ENCODE data around the gene ZNF611.
"Not testable (repeated sequence)": the region's sequence is repeated elsewhere in the genome, so short reads cannot be mapped to it uniquely, and the experiment has no call there.

ZNF611 gene

GRCh38 chr19:52715902-52716301 lies 18.9 kb downstream of the ZNF611 start:
- peak overlapping the region; percentile 43 for H3K4me3 ChIP-seq (ENCODE audit: low read depth, low read length)
- H3K27me3 ChIP-seq (ENCODE audit: control insufficient read depth, insufficient read depth, low read length): not testable (repeated sequence)
- peaks cover 34% of the 10 kb centered on the region for H3K9me3 ChIP-seq (ENCODE audit: control insufficient read depth, insufficient read depth, low read depth, low read length)
- peak overlapping the region; percentile 79 for H3K9ac ChIP-seq (ENCODE audit: low read length)
- peaks cover 61% of the 10 kb centered on the region for H3K36me3 ChIP-seq (ENCODE audit: control insufficient read depth, insufficient read depth, low read length)
- H3K27ac ChIP-seq (ENCODE audit: low read depth, low read length): peak overlapping the region; percentile 56; the same call in 1 of the 2 replicates
- peaks cover 26% of the 10 kb centered on the region for H3K4me1 ChIP-seq (ENCODE audit: control insufficient read depth, insufficient read depth, low read length)

GRCh38 chr19:52715330-52715729 lies 19.5 kb downstream of the ZNF611 start:
- not testable (repeated sequence) for H3K27me3 ChIP-seq (ENCODE audit: control insufficient read depth, insufficient read depth, low read length); H3K27ac ChIP-seq (ENCODE audit: low read depth, low read length); H3K9ac ChIP-seq (ENCODE audit: low read length); H3K4me3 ChIP-seq (ENCODE audit: low read depth, low read length)
- Histone ChIP-seq H3K36me3 (ENCODE audit: control insufficient read depth, insufficient read depth, low read length) (peaks cover 62% of the 10 kb centered on the region), H3K4me1 (ENCODE audit: control insufficient read depth, insufficient read depth, low read length) (peaks cover 26% of the 10 kb centered on the region), H3K9me3 (ENCODE audit: control insufficient read depth, insufficient read depth, low read depth, low read length) (peaks cover 29% of the 10 kb centered on the region; the same call in 1 of the 2 replicates)

- peaks cover 64% of the 10 kb centered on the region for H3K36me3 ChIP-seq (ENCODE audit: control insufficient read depth, insufficient read depth, low read length)
- H3K4me1 ChIP-seq (ENCODE audit: control insufficient read depth, insufficient read depth, low read length): peaks cover 26% of the 10 kb centered on the region
- not testable (repeated sequence) for H3K27me3 ChIP-seq (ENCODE audit: control insufficient read depth, insufficient read depth, low read length); H3K27ac ChIP-seq (ENCODE audit: low read depth, low read length); H3K4me3 ChIP-seq (ENCODE audit: low read depth, low read length); H3K9ac ChIP-seq (ENCODE audit: low read length)
- peaks cover 13% of the 10 kb centered on the region; the same call in 1 of the 2 replicates for H3K9me3 ChIP-seq (ENCODE audit: control insufficient read depth, insufficient read depth, low read depth, low read length)
Observed at GRCh38 chr19:52713051-52713450, 21.8 kb downstream of the ZNF611 start.

GRCh38 chr19:52711661-52712060 lies 23.2 kb downstream of the ZNF611 start:
- Histone ChIP-seq H3K4me1 (ENCODE audit: control insufficient read depth, insufficient read depth, low read length) (peaks cover 14% of the 10 kb centered on the region), H3K36me3 (ENCODE audit: control insufficient read depth, insufficient read depth, low read length) (peaks cover 74% of the 10 kb centered on the region)
- H3K9me3 ChIP-seq (ENCODE audit: control insufficient read depth, insufficient read depth, low read depth, low read length); H3K27me3 ChIP-seq (ENCODE audit: control insufficient read depth, insufficient read depth, low read length); H3K9ac ChIP-seq (ENCODE audit: low read length); H3K4me3 ChIP-seq (ENCODE audit: low read depth, low read length); H3K27ac ChIP-seq (ENCODE audit: low read depth, low read length): not testable (repeated sequence)

GRCh38 chr19:52710538-52710937 lies 24.3 kb downstream of the ZNF611 start:
- Histone ChIP-seq H3K36me3 (ENCODE audit: control insufficient read depth, insufficient read depth, low read length) (peaks cover 86% of the 10 kb centered on the region), H3K27me3 (ENCODE audit: control insufficient read depth, insufficient read depth, low read length) (no peaks in the 10 kb centered on the region), H3K27ac (ENCODE audit: low read depth, low read length) (no peak overlapping the region), H3K9ac (ENCODE audit: low read length) (no peak overlapping the region), H3K4me1 (ENCODE audit: control insufficient read depth, insufficient read depth, low read length) (peaks cover 5% of the 10 kb centered on the region), H3K9me3 (ENCODE audit: control insufficient read depth, insufficient read depth, low read depth, low read length) (peaks cover 18% of the 10 kb centered on the region; the same call in 1 of the 2 replicates), H3K4me3 (ENCODE audit: low read depth, low read length) (no peak overlapping the region)

- not testable (repeated sequence) for H3K4me3 ChIP-seq (ENCODE audit: low read depth, low read length); H3K27me3 ChIP-seq (ENCODE audit: control insufficient read depth, insufficient read depth, low read length); H3K4me1 ChIP-seq (ENCODE audit: control insufficient read depth, insufficient read depth, low read length); H3K9ac ChIP-seq (ENCODE audit: low read length); H3K27ac ChIP-seq (ENCODE audit: low read depth, low read length)
- Histone ChIP-seq H3K36me3 (ENCODE audit: control insufficient read depth, insufficient read depth, low read length) (peaks cover 66% of the 10 kb centered on the region), H3K9me3 (ENCODE audit: control insufficient read depth, insufficient read depth, low read depth, low read length) (peaks cover 42% of the 10 kb centered on the region)
Observed at GRCh38 chr19:52705615-52706014, 29.2 kb downstream of the ZNF611 start.

- Histone ChIP-seq H3K9ac (ENCODE audit: low read length) (no peak overlapping the region), H3K9me3 (ENCODE audit: control insufficient read depth, insufficient read depth, low read depth, low read length) (peaks cover 42% of the 10 kb centered on the region), H3K27me3 (ENCODE audit: control insufficient read depth, insufficient read depth, low read length) (no peaks in the 10 kb centered on the region), H3K27ac (ENCODE audit: low read depth, low read length) (no peak overlapping the region), H3K36me3 (ENCODE audit: control insufficient read depth, insufficient read depth, low read length) (peaks cover 54% of the 10 kb centered on the region), H3K4me1 (ENCODE audit: control insufficient read depth, insufficient read depth, low read length) (no peaks in the 10 kb centered on the region), H3K4me3 (ENCODE audit: low read depth, low read length) (no peak overlapping the region)
Observed at GRCh38 chr19:52703917-52704316, 30.9 kb downstream of the ZNF611 start.

- H3K36me3 ChIP-seq (ENCODE audit: control insufficient read depth, insufficient read depth, low read length): peaks cover 23% of the 10 kb centered on the region
- no peak overlapping the region for H3K4me3 ChIP-seq (ENCODE audit: low read depth, low read length)
- no peaks in the 10 kb centered on the region for H3K27me3 ChIP-seq (ENCODE audit: control insufficient read depth, insufficient read depth, low read length)
- H3K4me1 ChIP-seq (ENCODE audit: control insufficient read depth, insufficient read depth, low read length): no peaks in the 10 kb centered on the region
- H3K9me3 ChIP-seq (ENCODE audit: control insufficient read depth, insufficient read depth, low read depth, low read length): peaks cover 25% of the 10 kb centered on the region
- no peak overlapping the region for H3K27ac ChIP-seq (ENCODE audit: low read depth, low read length)
- H3K9ac ChIP-seq (ENCODE audit: low read length): no peak overlapping the region
Observed at GRCh38 chr19:52700673-52701072, 34.2 kb downstream of the ZNF611 start.

GRCh38 chr19:52699555-52699954 lies 35.3 kb downstream of the ZNF611 start:
- not testable (repeated sequence) for H3K27ac ChIP-seq (ENCODE audit: low read depth, low read length); H3K27me3 ChIP-seq (ENCODE audit: control insufficient read depth, insufficient read depth, low read length); H3K4me3 ChIP-seq (ENCODE audit: low read depth, low read length); H3K9ac ChIP-seq (ENCODE audit: low read length); H3K4me1 ChIP-seq (ENCODE audit: control insufficient read depth, insufficient read depth, low read length)
- peaks cover 14% of the 10 kb centered on the region for H3K9me3 ChIP-seq (ENCODE audit: control insufficient read depth, insufficient read depth, low read depth, low read length)
- peaks cover 12% of the 10 kb centered on the region for H3K36me3 ChIP-seq (ENCODE audit: control insufficient read depth, insufficient read depth, low read length)

GRCh38 chr19:52695996-52696395 lies 38.8 kb downstream of the ZNF611 start:
- Histone ChIP-seq H3K27ac (ENCODE audit: low read depth, low read length) (no peak overlapping the region), H3K9me3 (ENCODE audit: control insufficient read depth, insufficient read depth, low read depth, low read length) (no peaks in the 10 kb centered on the region; the same call in 1 of the 2 replicates), H3K27me3 (ENCODE audit: control insufficient read depth, insufficient read depth, low read length) (no peaks in the 10 kb centered on the region), H3K4me1 (ENCODE audit: control insufficient read depth, insufficient read depth, low read length) (peaks cover 5% of the 10 kb centered on the region; the same call in 1 of the 2 replicates), H3K9ac (ENCODE audit: low read length) (no peak overlapping the region), H3K4me3 (ENCODE audit: low read depth, low read length) (no peak overlapping the region), H3K36me3 (ENCODE audit: control insufficient read depth, insufficient read depth, low read length) (no peaks in the 10 kb centered on the region; the same call in 1 of the 2 replicates)

GRCh38 chr19:52694921-52695320 lies 39.9 kb downstream of the ZNF611 start:
- peaks cover 5% of the 10 kb centered on the region; the same call in 1 of the 2 replicates for H3K4me1 ChIP-seq (ENCODE audit: control insufficient read depth, insufficient read depth, low read length)
- H3K9me3 ChIP-seq (ENCODE audit: control insufficient read depth, insufficient read depth, low read depth, low read length): no peaks in the 10 kb centered on the region; the same call in 1 of the 2 replicates
- no peak overlapping the region for H3K9ac ChIP-seq (ENCODE audit: low read length)
- H3K27ac ChIP-seq (ENCODE audit: low read depth, low read length): no peak overlapping the region
- no peaks in the 10 kb centered on the region; the same call in 1 of the 2 replicates for H3K36me3 ChIP-seq (ENCODE audit: control insufficient read depth, insufficient read depth, low read length)
- H3K27me3 ChIP-seq (ENCODE audit: control insufficient read depth, insufficient read depth, low read length): no peaks in the 10 kb centered on the region
- H3K4me3 ChIP-seq (ENCODE audit: low read depth, low read length): no peak overlapping the region

GRCh38 chr19:52694281-52694680 lies 40.6 kb downstream of the ZNF611 start:
- H3K9me3 ChIP-seq (ENCODE audit: control insufficient read depth, insufficient read depth, low read depth, low read length); H3K27me3 ChIP-seq (ENCODE audit: control insufficient read depth, insufficient read depth, low read length); H3K4me1 ChIP-seq (ENCODE audit: control insufficient read depth, insufficient read depth, low read length); H3K27ac ChIP-seq (ENCODE audit: low read depth, low read length); H3K9ac ChIP-seq (ENCODE audit: low read length); H3K36me3 ChIP-seq (ENCODE audit: control insufficient read depth, insufficient read depth, low read length); H3K4me3 ChIP-seq (ENCODE audit: low read depth, low read length): not testable (repeated sequence)

All from HUES6 (cell line).